GM21576 (cell line): ENCODE results near the gene RECQL5.

Source experiments
- ATAC-seq: cut with Tn5 transposase; IDR thresholded peaks from one replicate; pipeline ENCODE4 v1.9.1; 2021; ENCODE audit warnings: mild to moderate bottlenecking, moderate library complexity; ENCODE audit not compliant: unreplicated experiment

The RECQL5 gene

DNA sequence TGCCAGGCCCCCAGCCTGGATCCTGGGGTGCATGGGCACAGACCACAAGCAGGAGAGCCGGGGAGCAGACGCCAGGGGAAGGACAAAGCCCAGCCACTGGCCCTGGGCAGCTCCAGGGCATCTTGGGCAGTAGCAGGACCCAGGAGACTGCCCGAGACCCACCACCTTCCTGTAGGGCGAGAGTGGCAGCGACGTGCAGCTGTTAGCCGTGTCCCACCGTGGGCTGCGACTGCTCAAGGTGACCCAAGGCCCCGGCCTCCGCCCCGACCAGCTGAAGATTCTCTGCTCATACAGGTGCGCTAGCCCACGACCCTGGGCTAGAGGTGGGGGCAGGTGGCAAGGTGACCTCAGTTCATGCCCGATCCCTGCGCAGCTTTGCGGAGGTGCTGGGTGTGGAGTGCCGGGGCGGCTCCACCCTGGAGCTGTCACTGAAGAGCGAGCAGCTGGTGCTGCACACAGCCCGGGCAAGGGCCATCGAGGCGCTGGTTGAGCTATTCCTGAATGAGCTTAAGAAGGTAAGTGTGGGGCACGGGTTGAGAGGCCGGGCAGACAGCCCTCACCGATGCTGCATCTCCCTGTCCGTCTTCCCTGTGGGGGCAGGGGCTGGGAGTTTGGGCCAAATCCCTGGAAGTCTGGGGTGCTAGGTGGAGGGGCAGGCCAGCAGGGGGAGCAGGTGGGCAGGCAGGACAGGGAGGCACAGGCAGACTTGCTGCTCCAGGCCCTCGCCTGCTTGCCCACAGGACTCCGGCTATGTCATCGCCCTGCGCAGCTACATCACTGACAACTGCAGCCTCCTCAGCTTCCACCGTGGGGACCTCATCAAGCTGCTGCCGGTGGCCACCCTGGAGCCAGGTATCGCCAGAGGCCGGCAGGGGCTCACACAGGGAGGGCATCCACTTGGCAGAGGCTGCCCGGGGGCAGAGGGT is 47.2 kb downstream of the RECQL5 start:
- ATAC-seq: no peak

DNA sequence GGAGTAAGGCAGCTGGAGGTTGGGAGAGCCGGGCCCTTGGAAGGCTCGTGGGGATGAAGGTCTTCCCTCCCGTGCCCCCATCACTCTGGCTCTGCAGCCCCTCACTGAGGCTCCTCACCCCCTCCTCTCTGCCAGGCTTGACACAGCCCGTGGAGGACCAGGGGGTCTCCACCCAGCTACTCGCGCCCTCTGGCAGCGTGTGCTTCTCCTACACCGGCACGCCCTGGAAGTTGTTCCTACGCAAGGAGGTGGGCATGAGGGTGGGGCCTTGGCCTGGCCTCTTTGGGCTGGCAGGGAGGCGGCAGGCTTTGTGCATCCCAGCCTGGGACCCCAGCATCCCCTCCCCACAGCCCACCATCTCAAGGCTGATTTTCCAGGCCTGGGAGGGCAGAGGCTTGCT is 49.3 kb downstream of the RECQL5 start:
- no peak for ATAC-seq

DNA sequence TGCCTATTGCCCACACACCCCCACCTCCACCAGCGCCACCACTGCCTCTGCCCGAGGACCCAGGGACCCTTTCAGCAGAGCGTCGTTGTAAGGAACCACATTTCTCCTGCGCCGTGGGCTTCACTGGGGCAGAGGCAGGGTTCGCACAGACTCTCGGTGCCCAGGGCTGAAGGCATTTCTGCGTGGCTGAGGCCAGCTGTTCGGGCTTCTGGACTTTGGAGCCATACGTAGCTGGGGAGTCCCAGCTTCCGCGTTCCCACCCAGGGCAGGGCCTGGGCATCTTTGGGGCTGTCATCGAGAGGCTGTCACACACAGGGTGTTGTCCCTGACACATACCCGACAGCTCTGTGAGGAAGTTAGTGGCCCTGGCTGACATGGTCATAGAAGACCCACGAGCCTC is 49.7 kb downstream of the RECQL5 start:
- ATAC-seq: no peak

DNA sequence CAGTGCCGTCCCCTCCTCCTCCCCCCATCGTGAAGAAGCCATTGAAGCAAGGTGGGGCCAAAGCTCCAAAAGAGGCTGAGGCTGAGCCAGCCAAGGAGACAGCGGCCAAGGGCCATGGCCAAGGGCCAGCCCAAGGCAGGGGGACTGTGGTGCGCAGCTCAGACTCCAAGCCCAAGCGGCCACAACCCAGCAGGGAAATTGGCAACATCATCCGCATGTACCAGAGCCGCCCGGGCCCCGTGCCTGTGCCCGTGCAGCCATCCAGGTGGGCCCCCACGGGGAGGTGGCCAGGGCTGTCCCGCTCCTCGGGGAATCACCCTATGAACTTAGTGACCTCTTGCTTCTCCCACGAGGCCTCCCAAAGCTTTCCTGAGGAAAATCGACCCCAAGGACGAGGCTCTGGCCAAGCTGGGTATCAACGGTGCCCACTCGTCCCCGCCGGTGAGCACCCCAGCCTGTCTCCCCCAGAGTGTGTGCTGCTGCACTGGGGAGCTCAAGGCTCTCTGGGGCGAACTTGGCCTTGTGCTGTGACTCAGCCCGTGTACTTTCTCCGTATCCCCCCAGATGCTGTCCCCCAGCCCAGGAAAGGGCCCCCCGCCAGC is 50.3 kb downstream of the RECQL5 start:
- no peak for ATAC-seq

DNA sequence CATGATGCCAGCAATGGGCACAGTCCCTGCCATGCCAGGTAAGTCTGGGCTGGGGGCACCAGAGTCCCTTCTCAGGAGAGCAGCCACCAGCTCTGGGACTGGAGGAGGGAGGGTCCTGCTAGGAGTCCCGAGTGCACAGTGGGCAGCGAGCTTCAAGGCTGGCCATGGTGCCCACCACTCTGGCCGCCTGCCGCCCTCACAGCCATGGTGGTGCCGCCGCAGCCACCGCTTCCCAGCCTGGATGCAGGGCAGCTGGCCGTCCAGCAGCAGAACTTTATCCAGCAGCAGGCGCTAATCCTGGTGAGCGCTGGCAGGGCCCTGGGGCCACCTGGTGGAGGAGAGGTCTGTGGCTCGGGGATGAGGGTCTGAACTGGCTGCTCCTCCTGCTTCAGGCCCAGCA is 51.7 kb downstream of the RECQL5 start:
- no peak for ATAC-seq

DNA sequence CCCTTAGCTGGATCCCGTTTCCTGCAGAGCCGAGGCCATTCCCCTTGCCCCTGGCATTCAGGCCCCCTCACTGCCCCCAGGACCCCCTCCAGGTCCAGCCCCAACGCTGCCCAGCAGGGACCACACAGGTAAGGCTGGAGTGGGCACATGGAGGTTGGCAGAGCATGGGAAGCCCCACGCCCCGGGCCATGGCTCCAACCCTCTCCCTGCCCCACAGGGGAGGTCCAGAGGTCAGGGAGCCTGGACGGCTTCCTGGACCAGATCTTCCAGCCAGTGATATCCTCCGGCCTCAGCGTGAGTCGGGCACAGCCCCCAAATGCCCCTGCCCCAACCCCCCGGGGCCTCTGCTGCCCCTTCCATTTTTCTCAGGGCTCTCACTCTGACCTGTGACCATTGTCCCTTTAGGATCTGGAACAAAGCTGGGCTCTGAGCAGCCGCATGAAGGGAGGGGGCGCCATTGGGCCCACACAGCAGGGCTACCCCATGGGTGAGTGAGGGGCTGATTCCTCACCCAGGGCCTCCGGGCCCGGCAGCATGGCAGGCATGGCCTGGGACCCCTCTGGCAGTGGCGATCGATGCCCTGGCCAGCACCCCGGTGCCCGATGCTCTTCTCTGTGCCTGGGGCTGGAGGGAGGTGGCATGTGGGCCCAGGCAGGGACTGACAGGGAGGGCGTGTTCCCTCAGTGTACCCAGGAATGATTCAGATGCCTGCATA is 52.2 kb downstream of the RECQL5 start:
- no peak for ATAC-seq

DNA sequence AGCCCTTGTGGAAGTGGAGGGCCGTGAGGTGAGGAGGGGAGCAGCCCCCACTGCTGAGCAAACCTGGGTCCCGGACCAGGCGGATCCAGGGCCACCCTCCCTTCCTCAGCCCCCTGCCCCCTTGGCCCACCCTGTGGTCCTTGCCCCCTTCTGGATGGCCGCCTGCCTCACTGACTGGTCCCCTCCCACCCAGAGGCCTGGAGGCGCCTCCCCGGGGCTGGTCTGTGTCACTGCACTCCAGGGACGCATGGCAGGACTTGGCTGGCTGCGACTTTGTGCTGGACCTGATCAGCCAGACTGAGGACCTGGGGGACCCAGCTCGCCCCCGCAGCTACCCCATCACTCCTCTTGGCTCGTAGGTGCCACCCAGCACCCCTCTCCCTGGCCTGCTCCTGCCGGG is 52.9 kb downstream of the RECQL5 start:
- ATAC-seq: no peak

DNA sequence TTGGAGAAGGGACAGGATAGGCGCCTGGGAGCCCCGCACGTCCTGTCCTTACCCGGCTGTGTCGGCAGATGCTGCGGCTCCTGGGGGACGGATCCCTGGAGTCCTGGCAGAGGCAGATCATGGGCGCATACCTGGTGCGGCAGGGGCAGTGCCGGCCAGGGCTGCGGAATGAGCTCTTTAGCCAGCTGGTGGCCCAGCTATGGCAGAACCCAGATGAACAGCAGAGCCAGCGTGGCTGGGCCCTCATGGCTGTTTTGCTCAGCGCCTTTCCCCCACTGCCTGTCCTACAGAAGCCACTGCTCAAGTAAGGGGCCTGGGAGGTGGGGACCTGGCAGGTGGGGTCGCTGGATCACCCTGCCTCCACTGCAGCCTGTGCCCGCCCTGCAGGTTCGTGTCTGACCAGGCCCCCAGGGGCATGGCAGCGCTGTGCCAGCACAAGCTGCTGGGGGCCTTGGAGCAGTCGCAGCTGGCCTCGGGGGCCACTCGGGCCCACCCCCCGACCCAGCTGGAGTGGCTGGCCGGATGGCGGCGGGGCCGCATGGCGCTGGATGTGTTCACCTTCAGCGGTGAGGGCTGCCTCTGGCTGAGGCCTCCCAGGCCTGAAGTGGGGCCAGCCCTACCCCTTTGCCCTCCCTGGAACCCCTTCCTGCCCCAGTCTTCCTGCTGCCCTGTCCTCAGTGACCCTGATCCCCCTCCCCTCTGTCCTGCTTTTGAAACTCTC is 53.9 kb downstream of the RECQL5 start:
- ATAC-seq: no peak

DNA sequence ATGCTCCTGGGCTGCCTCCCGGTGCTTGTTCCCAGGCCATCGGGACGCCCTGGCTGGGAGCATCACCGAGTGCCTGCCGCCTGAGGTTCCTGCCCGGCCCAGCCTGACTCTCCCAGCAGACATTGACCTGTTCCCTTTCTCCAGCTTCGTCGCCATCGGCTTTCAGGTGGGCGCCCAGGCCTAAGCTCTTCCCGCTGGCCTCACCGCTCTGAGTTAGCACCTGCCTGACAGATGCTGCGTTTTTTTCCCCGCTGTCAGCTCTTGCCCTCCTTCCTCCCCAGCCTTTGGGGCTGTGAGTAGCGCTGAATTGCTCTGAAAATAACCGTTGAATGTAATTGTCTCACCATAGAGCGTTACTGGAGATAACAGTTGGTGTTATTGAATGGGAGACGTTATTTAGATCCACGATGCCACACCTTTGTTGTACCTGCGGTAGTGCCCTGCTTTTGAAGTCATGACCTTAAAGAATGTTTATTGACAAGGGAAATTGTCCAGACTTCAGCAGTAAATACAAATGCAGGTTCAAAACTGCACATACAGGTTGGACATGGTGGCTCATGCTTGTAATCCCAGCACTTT is 55.0 kb downstream of the RECQL5 start:
- ATAC-seq: no peak

DNA sequence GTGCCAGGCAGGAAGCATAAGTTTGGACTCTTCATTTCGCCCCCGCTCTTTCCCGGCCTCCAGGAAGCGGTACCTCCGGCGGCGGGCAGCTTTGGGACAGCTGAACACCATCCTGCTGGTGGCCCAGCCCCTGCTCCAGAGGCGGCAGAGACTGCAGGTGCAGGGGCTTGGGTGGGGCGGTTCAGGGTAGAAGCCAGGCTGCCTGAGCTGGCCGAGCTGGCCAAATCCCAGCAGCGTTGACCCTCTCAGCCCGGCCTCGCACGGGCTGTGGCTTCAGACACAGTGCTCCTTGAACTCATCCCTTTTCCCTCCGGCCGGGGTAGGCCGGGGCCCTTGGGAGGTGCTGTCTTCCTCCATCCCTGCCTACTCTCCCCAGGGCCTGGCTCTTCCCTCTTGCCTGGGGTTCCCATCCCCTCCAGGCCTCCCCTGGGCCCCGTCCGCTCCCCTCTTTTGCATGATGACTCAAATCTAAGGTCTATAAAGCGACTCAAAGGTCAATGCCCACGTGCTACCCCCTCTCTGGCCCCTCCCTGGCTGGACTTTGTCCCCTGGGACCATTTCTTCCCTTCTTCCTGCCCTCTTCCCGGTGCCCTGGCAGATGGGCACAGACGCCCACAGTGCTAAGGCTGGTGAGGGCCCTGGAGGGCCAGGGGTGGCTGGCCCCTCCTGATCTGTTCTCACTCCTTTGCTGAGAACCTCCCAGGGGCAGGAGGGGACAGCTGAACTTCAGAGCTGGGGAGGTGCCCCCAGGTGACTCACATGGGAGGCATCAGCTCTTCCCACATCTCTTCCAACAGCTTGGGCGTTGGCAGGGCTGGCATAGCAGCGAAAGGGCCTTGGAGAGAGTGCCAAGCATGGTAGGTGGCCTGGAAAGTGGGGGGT is 56.6 kb downstream of the RECQL5 start:
- no peak for ATAC-seq

DNA sequence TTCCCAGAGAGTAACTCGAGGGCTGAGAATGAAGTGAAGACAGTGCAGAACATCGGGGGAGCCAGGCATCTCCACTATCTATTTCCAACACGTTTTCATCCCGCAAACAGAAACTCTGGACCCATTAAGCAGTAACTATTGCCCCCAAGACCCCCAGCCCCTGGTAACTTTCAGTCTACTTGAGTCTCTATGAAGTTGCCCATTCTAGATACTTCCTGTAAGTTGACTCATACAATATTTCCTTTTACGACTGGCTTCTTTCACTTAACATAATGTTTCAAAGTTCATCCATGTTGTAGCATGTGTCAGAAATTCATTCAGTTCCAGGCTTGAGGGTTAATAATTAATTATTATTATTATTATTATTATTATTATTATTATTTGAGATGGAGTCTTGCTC is 59.9 kb downstream of the RECQL5 start:
- ATAC-seq: no peak

DNA sequence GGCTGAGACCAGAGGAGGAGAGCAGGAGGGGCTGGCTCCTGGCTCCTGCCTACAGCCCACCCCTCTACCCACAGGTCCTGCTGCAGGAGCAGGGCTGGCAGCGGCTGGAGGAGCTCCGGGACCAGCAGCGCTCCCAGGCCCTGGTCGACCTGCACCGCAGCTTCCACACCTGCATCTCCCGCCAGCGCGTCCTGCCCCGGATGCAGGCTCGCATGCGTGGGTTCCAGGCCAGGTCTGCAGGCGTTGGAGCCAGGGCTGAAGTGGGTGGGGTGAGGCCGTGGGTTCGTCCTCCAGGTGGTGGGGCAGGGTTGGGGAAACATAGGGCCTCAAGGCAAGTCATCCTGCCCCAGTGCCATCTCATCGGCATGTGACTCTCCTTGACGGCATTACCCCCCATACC is 61.2 kb downstream of the RECQL5 start:
- no peak for ATAC-seq

DNA sequence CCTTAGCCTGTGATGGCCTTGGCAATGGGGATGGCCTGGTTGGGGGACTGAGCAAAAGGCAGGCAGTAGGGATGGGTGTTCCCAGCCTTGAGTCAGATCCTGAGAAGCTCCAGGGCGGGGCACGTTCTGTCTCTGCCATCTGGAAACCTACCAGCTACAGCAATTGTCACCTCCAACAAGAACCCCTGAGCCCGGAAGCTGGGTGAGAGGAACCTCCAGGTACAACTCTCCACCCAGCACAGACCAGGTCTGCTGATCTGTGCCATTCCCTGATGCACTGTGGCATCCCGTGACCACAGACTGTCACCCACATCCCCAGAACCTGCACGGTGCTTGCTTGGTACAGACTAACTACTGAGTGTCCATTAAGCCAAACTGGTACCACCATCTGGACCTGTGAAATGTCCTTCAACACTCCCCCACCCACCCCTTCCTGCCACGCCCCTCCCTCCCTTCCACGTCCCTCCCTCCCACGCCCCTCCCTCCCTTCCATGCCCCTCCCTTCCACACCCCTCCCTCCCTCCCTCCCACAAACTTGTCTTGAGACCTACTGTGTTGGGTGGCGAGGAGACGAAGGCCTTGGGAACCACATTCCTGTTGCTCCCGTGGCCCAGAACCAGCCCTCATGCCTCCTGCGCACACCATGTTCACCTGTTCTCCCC is 62.8 kb downstream of the RECQL5 start:
- no peak for ATAC-seq

DNA sequence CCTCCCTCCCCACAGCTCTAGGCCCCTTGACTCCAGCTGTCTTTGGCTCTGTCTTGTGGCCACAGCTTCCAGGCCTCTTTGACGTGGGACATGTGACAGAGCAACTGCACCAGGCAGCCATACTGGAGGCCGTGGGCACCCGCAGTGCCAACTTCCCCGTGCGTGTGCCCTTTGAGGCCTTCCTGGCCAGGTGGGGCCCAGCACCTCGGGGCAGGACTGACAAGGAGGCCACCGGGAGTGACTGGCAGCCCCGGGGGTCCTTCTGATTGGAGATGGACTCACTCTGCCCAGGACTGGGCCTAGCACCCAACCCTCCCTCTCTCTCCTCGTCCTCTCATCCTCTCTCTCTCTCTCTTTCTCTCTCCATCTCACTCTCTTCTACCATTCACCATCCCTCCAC is 63.8 kb downstream of the RECQL5 start:
- no peak for ATAC-seq

DNA sequence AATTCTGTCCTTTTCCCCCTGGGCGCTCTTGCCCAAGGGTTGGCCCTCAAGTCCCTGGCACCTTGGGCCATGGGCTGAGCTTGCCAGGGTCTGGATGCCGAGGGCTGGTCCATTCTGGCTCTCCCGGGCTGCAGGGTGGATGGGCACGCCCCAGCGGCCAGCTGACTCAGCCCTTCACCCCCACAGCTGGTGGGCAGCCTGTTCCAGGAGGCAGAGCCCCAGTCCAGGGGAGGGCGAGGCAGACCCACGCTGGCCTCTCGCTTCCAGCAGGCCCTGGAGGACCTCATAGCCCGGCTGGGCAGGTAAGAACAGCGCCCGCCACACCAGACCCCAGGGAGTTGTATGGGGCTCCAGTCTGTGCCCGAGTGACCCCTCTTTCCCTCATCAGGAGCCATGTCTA is 64.3 kb downstream of the RECQL5 start:
- no peak for ATAC-seq

DNA sequence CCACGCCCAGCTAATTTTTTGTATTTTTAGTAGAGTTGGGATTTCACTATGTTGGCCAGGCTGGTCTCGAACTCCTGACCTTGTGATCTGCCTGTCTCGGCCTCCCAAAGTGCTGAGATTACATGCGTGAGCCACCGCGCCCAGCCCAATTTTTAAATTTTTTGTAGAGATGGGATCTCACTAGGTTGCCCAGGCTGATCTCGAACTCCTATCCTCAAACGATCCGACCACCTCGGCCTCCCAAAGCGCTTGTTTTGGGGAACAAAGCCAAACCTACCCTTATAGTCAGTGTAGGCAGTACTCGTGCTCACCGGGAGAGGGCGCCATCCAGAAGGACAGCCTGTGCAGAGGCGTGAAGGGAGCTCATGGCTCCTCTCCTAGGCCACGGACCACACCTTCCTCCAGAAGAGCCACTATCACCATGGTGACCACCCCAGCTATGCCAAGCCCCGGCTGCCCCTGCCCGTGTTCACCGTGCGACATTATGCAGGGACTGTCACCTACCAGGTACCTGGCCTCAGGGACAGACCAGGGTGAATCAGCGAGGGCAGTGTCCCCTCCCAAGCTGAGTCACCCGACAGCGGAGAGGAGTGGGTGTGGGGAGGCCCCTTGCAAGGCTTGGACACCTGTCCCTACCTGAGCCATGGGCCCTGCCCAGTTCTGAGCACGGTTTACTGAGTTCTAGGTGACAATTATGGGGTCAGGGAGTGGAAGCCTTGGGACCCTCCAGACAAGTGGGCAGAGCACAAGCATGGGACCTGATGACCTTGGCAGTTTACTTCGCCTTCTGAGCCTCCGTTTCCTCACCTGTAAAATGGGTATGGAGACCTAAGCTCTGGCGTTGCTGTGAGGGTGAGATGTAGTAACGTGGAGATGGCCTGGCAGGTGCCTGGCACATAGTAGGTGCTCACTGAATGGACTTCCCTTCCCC is 65.6 kb downstream of the RECQL5 start:
- no peak for ATAC-seq

DNA sequence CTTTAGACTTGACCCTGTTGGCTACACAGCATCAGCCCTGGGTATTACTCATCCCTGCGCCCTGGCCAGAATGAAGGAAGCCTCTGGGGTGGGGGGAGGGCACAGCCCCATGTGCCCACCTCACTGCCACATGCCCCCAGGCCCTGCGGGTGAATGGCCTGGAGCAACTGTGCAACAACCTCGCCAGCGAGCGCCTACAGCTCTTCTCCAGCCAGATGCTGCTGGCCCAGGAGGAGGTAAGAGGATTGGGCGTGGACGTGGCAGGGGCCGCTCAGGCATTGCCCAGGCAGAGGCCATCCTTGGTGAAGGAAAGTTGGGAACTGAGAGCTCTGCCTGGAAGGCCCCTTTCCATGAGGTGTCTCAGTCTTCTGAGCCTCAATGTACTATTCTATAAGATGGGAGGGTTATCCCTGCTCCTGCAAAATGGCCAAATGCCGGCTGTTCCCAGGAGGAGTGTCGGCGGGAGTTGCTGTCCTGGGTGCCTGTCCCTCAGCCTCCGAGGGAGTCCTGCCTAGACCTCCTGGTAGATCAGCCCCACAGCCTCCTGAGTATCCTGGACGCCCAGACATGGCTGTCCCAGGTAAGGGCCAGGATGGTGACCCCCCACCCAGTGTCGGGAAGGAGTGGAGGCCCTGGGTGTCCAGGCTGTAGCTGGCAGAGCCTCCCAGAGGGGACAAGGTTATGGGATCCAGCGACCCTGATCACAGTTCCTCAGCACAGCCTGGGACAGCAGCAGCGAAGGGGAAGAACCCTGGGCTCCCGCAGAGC is 70.5 kb downstream of the RECQL5 start:
- ATAC-seq: no peak

DNA sequence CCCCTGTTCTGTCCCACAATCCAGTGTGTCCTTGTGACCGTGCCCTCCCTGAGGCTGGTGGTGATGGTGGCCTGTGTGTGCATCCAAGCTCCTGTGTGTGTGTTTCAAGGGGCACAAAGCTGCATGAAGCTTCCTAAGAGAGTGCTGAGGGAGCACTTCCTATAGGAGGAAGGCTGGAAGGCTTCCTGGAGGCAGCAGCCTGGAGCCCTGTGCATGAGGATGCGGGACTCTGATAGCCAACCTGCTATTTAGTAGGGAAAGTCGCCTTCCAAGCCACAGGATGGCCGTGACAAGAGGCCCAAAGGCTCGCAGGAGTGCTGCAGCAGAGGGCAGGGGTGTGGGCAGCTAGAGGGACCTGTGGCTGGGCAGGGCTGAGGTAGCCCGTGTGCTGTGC is 71.0 kb downstream of the RECQL5 start:
- ATAC-seq: no peak
